Measurements from ENCODE around the gene OBP2B. TPM values are rescaled to one million over a fixed set of nuclear protein-coding genes. Genes with fewer than 3 reads are reported as not detected.
"Not testable (repeated sequence)": the region's sequence is repeated elsewhere in the genome, so short reads cannot be mapped to it uniquely, and the experiment has no call there.

Gene OBP2B
- polyA plus RNA-seq, 1 experiment = not detected

GRCh38 chr9:133238272-133238850 is 29.3 kb upstream of the OBP2B start:
- POLR2A ChIA-PET = no interaction called here
- no peak for DNase-seq (ENCODE audit: low read depth, low spot score)
- TF ChIP-seq CTCF (IDR thresholded peaks at IDR 0.05; ENCODE audit: low read depth, low read length) = no peak
- CTCF ChIA-PET = interaction anchor here (0.6 to 0.7 kb wide), 2 partner anchors 53 to 92 kb away, joined by 3 to 5 read pairs; no protein-coding TSS in a partner anchor
- Histone ChIP-seq H3K27ac (ENCODE audit: low read depth, low read length) (no peak overlapping the region), H3K27me3 (ENCODE audit: control insufficient read depth, insufficient read depth, low read length) (peaks cover 12% of the 10 kb centered on the region), H3K9me3 (ENCODE audit: control insufficient read depth, insufficient read depth, low read length) (no peaks in the 10 kb centered on the region; the same call in 1 of the 2 replicates), H3K4me3 (ENCODE audit: low read depth, low read length) (no peak overlapping the region)

- Histone ChIP-seq H3K27ac (ENCODE audit: low read depth, low read length) (no peak overlapping the region), H3K4me3 (ENCODE audit: low read depth, low read length) (no peak overlapping the region), H3K9me3 (ENCODE audit: control insufficient read depth, insufficient read depth, low read length) (no peaks in the 10 kb centered on the region; the same call in 1 of the 2 replicates), H3K27me3 (ENCODE audit: control insufficient read depth, insufficient read depth, low read length) (peaks cover 12% of the 10 kb centered on the region)
- no peak for TF ChIP-seq CTCF (IDR thresholded peaks at IDR 0.05; ENCODE audit: low read depth, low read length)
- ChIA-PET CTCF (no interaction called here), POLR2A (no interaction called here)
- no peak for DNase-seq (ENCODE audit: low read depth, low spot score)
Measured at GRCh38 chr9:133237035-133237731, 28.1 kb upstream of the OBP2B start.

GRCh38 chr9:133236291-133237034 is 27.4 kb upstream of the OBP2B start:
- CTCF ChIA-PET; POLR2A ChIA-PET; H3K27ac ChIP-seq (ENCODE audit: low read depth, low read length); DNase-seq (ENCODE audit: low read depth, low spot score); H3K9me3 ChIP-seq (ENCODE audit: control insufficient read depth, insufficient read depth, low read length); H3K4me3 ChIP-seq (ENCODE audit: low read depth, low read length): not testable (repeated sequence)
- H3K27me3 ChIP-seq (ENCODE audit: control insufficient read depth, insufficient read depth, low read length) = peaks cover 12% of the 10 kb centered on the region

GRCh38 chr9:133235549-133236222 is 26.6 kb upstream of the OBP2B start:
- TF ChIP-seq CTCF (IDR thresholded peaks at IDR 0.05; ENCODE audit: low read depth, low read length) = no peak
- H3K27ac ChIP-seq (ENCODE audit: low read depth, low read length) = no peak overlapping the region
- DNase-seq (ENCODE audit: low read depth, low spot score) = no peak
- no peaks in the 10 kb centered on the region; the same call in 1 of the 2 replicates for H3K9me3 ChIP-seq (ENCODE audit: control insufficient read depth, insufficient read depth, low read length)
- no peak overlapping the region for H3K4me3 ChIP-seq (ENCODE audit: low read depth, low read length)
- CTCF ChIA-PET = no interaction called here
- POLR2A ChIA-PET = no interaction called here
- H3K27me3 ChIP-seq (ENCODE audit: control insufficient read depth, insufficient read depth, low read length) = peaks cover 12% of the 10 kb centered on the region

- ChIA-PET POLR2A (no interaction called here), CTCF (no interaction called here)
- no peak for DNase-seq (ENCODE audit: low read depth, low spot score)
- peaks cover 12% of the 10 kb centered on the region for H3K27me3 ChIP-seq (ENCODE audit: control insufficient read depth, insufficient read depth, low read length)
- H3K27ac ChIP-seq (ENCODE audit: low read depth, low read length) = no peak overlapping the region
- no peaks in the 10 kb centered on the region; the same call in 1 of the 2 replicates for H3K9me3 ChIP-seq (ENCODE audit: control insufficient read depth, insufficient read depth, low read length)
- no peak for TF ChIP-seq CTCF (IDR thresholded peaks at IDR 0.05; ENCODE audit: low read depth, low read length)
- H3K4me3 ChIP-seq (ENCODE audit: low read depth, low read length) = no peak overlapping the region
Measured at GRCh38 chr9:133234577-133235322, 25.7 kb upstream of the OBP2B start.
